A549 (cell line): ENCODE data around the gene PCGF3. TPM values are rescaled to one million over a fixed set of nuclear protein-coding genes. Genes with fewer than 3 reads are reported as not detected.
A peak's percentile ranks its signal among the peaks of the same experiment; 100 is the strongest.

ENCODE experiments used
- ATAC-seq, 2 experiments: fragments of 200-7000 bp in 1 of 2; fragments of >200 bp in 1 of 2; cut with Nextera tagmentation in 1 of 2; cut with Tn5 transposase in 1 of 2; 3 replicates each; pipeline versions ENCODE4 v1.8.0 to v1.9.1; 2018 to 2020; ENCODE audit warnings: mild to moderate bottlenecking in 1 of 2, moderate library complexity in 1 of 2
- CTCF ChIA-PET: fragments of 300-600 bp; sonication (Branson Sonifier 250); formaldehyde crosslinking; extraction: SDS; loops from one replicate; lab custom pipeline; 2021; ENCODE audit warnings: antibody characterized with exemption, inconsistent platforms; lab: Yijun Ruan, JAX
- POLR2A ChIA-PET: fragments of 350-600 bp; formaldehyde crosslinking; extraction: SDS; loops from one replicate; lab custom pipeline; 2021; ENCODE audit warnings: antibody characterized with exemption, inconsistent platforms; lab: Yijun Ruan, JAX
- DNase-seq, 2 experiments: peaks; one replicate each; pipeline versions ENCODE4 v3.0.0 to v3.0.0-alpha.2; 2011 to 2016; ENCODE audit warnings: low read depth in 1 of 2, low spot score in 1 of 2
- FAIRE-seq: peaks from 2 replicates; lab custom pipeline; 2011; peaks lifted over from hg19 to GRCh38; lab: Jason Lieb, UNC
- H3K27ac ChIP-seq, 2 experiments: fragments of >200 bp; sonication (Bioruptor Twin); formaldehyde crosslinking; 3 replicates each; pipeline ENCODE4 v1.5.1; 2016 to 2017
- H3K4me1 ChIP-seq: fragments of >200 bp; sonication (Bioruptor Twin); formaldehyde crosslinking; 3 replicates; pipeline ENCODE4 v1.6.1; 2016
- H3K4me2 ChIP-seq: fragments of >200 bp; sonication (Bioruptor Twin); formaldehyde crosslinking; 3 replicates; pipeline ENCODE4 v1.6.1; 2016
- H3K4me3 ChIP-seq: fragments of >200 bp; sonication (Bioruptor Twin); formaldehyde crosslinking; 3 replicates; pipeline ENCODE4 v1.5.1; 2016
- H3K9me3 ChIP-seq: fragments of >200 bp; sonication (Bioruptor Twin); formaldehyde crosslinking; 3 replicates; pipeline ENCODE4 v1.6.1; 2016
- BCL3 ChIP-seq: fragments of >200 bp; sonication (Bioruptor Twin); formaldehyde crosslinking; IDR thresholded peaks from 3 replicates; pipeline ENCODE4 v1.6.1; 2016
- BHLHE40 ChIP-seq: IDR thresholded peaks from 2 replicates; pipeline ENCODE4 v1.6.1; 2012; ENCODE audit warnings: low read depth, low read length, inconsistent platforms
- CBX2 ChIP-seq: fragments of 200-600 bp; sonication (generic); IDR thresholded peaks from 2 replicates; pipeline ENCODE4 v1.6.1; 2016; ENCODE audit warnings: low read depth, mild to moderate bottlenecking, borderline replicate concordance
- CHD2 ChIP-seq: fragments of 150-350 bp; IDR thresholded peaks from 2 replicates; pipeline ENCODE4 v1.6.1; 2014; ENCODE audit warnings: low read length; ENCODE audit not compliant: partially characterized antibody
- EP300 ChIP-seq, 2 experiments: fragments of >200 bp; sonication (Bioruptor Twin); formaldehyde crosslinking; IDR thresholded peaks; 2 replicates in 1 of 2; 3 replicates in 1 of 2; pipeline ENCODE4 v1.6.1; 2016 to 2017
- ESRRA ChIP-seq: fragments of 150-350 bp; IDR thresholded peaks from 2 replicates; pipeline ENCODE4 v1.6.1; 2014; ENCODE audit warnings: mild to moderate bottlenecking, low read length, borderline replicate concordance
- FOSB ChIP-seq: fragments of 250-450 bp; sonication (Bioruptor Pico); IDR thresholded peaks from 2 replicates; pipeline ENCODE4 v1.5.0; 2020; ENCODE audit warnings: mild to moderate bottlenecking, moderate library complexity
- GATA3 ChIP-seq: IDR thresholded peaks from 2 replicates; pipeline ENCODE4 v1.6.1; 2012; ENCODE audit warnings: borderline replicate concordance
- HDAC2 ChIP-seq: fragments of 200-600 bp; sonication (generic); IDR thresholded peaks from 2 replicates; pipeline ENCODE4 v1.6.1; 2016
- HOXB5 ChIP-seq: fragments of 250-450 bp; sonication (Bioruptor Pico); IDR thresholded peaks from 2 replicates; pipeline ENCODE4 v1.5.0; 2020; ENCODE audit warnings: mild to moderate bottlenecking, moderate library complexity
- JUNB ChIP-seq: fragments of >200 bp; sonication (Bioruptor Twin); formaldehyde crosslinking; IDR thresholded peaks from 2 replicates; pipeline ENCODE4 v1.6.1; 2016
- KDM1A ChIP-seq: fragments of 200-600 bp; sonication (generic); IDR thresholded peaks from 2 replicates; pipeline ENCODE4 v1.6.1; 2016; ENCODE audit warnings: low read depth, mild to moderate bottlenecking
- MAFK ChIP-seq: fragments of 450-650 bp; IDR thresholded peaks from 2 replicates; pipeline ENCODE4 v1.6.1; 2014; ENCODE audit not compliant: partially characterized antibody
- MAZ ChIP-seq: fragments of 150-350 bp; IDR thresholded peaks from 2 replicates; pipeline ENCODE4 v1.6.1; 2014; ENCODE audit warnings: antibody characterized with exemption, low read depth, low read length, borderline replicate concordance
- MYC ChIP-seq: IDR thresholded peaks from 2 replicates; pipeline ENCODE4 v1.6.1; 2012; ENCODE audit warnings: mild to moderate bottlenecking, inconsistent platforms, low read length, improper control_type of control experiment, borderline replicate concordance
- POLR2AphosphoS2 ChIP-seq: conservative IDR thresholded peaks from 2 replicates; pipeline ENCODE4 v1.6.1; 2012; ENCODE audit warnings: low read length, improper control_type of control experiment, inconsistent platforms
- RAD21 ChIP-seq, 2 experiments: fragments of >200 bp in 1 of 2; sonication (Bioruptor Twin) in 1 of 2; formaldehyde crosslinking in 1 of 2; IDR thresholded peaks in 1 of 2; conservative IDR thresholded peaks in 1 of 2; 2 replicates in 1 of 2; 3 replicates in 1 of 2; pipeline ENCODE4 v1.6.1; 2012 to 2018; ENCODE audit warnings: inconsistent platforms in 1 of 2
- SREBF2 ChIP-seq: fragments of 450-650 bp; IDR thresholded peaks from 2 replicates; pipeline ENCODE4 v1.6.1; 2014; ENCODE audit warnings: mild to moderate bottlenecking, moderate library complexity
- TP53 ChIP-seq: fragments of 250-450 bp; sonication (Bioruptor Pico); IDR thresholded peaks from 2 replicates; pipeline ENCODE4 v1.5.0; 2021; ENCODE audit warnings: mild to moderate bottlenecking, moderate library complexity
- WGBS: methylation state at CpG from one replicate; pipeline ENCODE4 v1.1.6; 2017; ENCODE audit errors: missing lambda C conversion rate; 5-methylcytosine and 5-hydroxymethylcytosine counted together
- polyA plus RNA-seq, 4 experiments: library from polyadenylated mRNA; depleted of rRNA in 3 of 4; stranded (reverse); fragments of >200 nt; fragmentation: RNase III in 1 of 4; extraction: RNeasy Plus Mini Kit Qiagen cat#74134 plus additional on column Dnase treatment in 1 of 4; gene quantifications; 2 replicates in 3 of 4; 3 replicates in 1 of 4; pipeline ENCODE4 v1.2.3, GENCODE V29; 2011 to 2017
- TF ChIP-seq, protein P1 (sequence below): IDR thresholded peaks from 2 replicates; pipeline ENCODE4 v1.6.1; 2012
- TF ChIP-seq, protein P2 (sequence below): fragments of >200 bp; sonication (Bioruptor Twin); formaldehyde crosslinking; IDR thresholded peaks from 2 replicates; pipeline ENCODE4 v1.6.1; 2016

Gene PCGF3
- polyA plus RNA-seq, 2 of the 4 experiments (the other 2 are of a cell fraction), result 15.9 to 21.0 TPM

DNA sequence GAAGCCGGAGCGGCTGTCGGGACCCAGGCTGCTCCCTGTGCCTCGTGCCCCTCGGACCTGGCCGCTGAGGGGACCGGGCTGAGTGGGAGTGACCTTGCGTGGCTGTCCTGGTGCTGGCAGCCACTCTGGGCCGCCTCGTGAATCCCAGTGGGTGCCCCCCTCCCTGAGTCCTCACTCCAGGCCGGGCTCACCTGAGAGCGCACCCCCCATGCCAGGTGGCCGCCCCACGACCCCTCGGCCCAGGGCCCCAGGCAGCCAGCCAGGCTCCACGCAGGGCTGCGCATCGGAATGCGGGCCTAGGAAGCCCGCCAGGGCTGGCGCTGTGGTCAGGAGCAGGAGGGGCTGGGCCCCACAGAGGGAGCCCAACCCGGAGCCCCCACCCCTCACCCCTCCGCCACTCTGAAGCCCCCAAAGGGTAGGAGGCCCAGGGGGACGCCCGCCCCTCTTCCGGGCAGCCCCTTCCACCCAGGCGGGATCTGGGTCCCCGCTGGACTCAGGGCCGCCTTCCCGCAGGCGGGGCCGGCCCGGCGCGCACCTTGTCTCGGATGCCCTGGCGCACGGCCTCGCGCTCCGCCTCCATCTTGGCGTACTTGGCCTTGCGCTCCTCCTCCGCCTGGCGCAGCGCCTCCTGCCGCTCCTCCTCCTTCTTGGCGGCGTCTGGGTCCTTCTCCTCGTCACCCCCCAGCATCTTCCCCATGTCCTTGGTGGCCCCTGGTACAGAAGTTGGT, 86.4 kb downstream of the PCGF3 start:
- no peak overlapping the region for H3K4me3 ChIP-seq
- no peaks in the 10 kb centered on the region for H3K4me1 ChIP-seq
- TF ChIP-seq HOXB5 (CRISPR knock-in tag) (no peak), RAD21 (conservative IDR thresholded peaks at IDR 0.05 in 1 of 2, IDR thresholded peaks at IDR 0.05 in 1 of 2) (no peak), CBX2 (no peak), ESRRA (no peak), BHLHE40 (no peak), HDAC2 (no peak), BCL3 (no peak), SREBF2 (no peak), CHD2 (no peak), KDM1A (no peak), MYC (no peak)
- TF ChIP-seq, protein P1, sequence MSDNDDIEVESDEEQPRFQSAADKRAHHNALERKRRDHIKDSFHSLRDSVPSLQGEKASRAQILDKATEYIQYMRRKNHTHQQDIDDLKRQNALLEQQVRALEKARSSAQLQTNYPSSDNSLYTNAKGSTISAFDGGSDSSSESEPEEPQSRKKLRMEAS, result no peak
- peak overlapping the region; percentile 50 for H3K4me2 ChIP-seq
- no peak for FAIRE-seq
- no peaks in the 10 kb centered on the region for H3K9me3 ChIP-seq
- 70% methylated on average over 20 of the region's 50 CpGs for WGBS
- POLR2A ChIA-PET, result no interaction called here
- peak in 1 of 2 experiments; percentile 57; a peak in 3 of 6 replicates for ATAC-seq
- CTCF ChIA-PET, result no interaction called here
- H3K27ac ChIP-seq, result peak overlapping the region in 1 of 2 experiments; percentile 49; a peak in 1 of 6 replicates
- no peak for DNase-seq

DNA sequence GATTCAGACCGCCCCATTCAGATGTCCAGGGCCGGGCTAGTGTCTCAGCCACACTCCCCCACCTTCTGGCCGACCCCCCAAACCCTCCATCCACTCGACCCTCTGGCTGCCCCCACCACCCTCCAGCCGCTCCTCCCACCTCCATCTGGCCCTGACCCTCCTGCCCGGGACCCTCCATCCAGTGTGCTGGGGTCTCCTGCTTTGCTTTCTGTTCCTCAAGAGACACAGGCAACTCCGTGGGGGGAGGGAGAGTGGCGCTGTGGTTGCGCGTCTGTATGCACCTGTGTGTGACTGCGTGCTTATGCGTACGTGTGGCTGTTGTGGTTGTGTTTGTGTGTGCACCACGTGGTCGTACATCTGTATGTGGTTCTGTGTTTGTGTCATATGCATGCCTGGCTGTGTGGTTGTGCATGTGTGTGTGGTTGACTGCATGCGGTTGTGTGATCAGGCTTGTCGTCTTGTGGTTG, 87.0 kb downstream of the PCGF3 start:
- DNase-seq (no peak), ATAC-seq (no peak), FAIRE-seq (no peak)
- Histone ChIP-seq H3K4me1 (no peaks in the 10 kb centered on the region), H3K4me2 (peak overlapping the region; percentile 50), H3K27ac (no peak overlapping the region), H3K9me3 (no peaks in the 10 kb centered on the region), H3K4me3 (no peak overlapping the region)
- POLR2A ChIA-PET, result interaction anchor here (1.2 kb wide), 1 partner anchor 11 kb away, joined by 3 read pairs; no protein-coding TSS in a partner anchor
- CTCF ChIA-PET, result no interaction called here
- WGBS, result 40% methylated on average over 1 of the region's 17 CpGs
- no peak for TF ChIP-seq MAZ
- TF ChIP-seq POLR2AphosphoS2, result no peak
- TF ChIP-seq GATA3, result no peak
- TF ChIP-seq, protein P2, sequence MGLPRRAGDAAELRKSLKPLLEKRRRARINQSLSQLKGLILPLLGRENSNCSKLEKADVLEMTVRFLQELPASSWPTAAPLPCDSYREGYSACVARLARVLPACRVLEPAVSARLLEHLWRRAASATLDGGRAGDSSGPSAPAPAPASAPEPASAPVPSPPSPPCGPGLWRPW, result no peak
- TF ChIP-seq TP53 (CRISPR knock-in tag), result no peak
- no peak for TF ChIP-seq EP300 (IDR thresholded peaks at IDR 0.05)
- no peak for TF ChIP-seq JUNB
- no peak for TF ChIP-seq BHLHE40
- TF ChIP-seq KDM1A, result no peak
- TF ChIP-seq CHD2, result no peak
- TF ChIP-seq MAFK, result no peak
- no peak for TF ChIP-seq RAD21 (conservative IDR thresholded peaks at IDR 0.05 in 1 of 2, IDR thresholded peaks at IDR 0.05 in 1 of 2)
- no peak for TF ChIP-seq FOSB (CRISPR knock-in tag)

GRCh38 chr4:793093-793861, 87.6 kb downstream of the PCGF3 start:
- TF ChIP-seq KDM1A, result no peak
- TF ChIP-seq, all 56 proteins: peak for 0
- ATAC-seq, result no peak
- 83% methylated on average over 2 of the region's 19 CpGs for WGBS
- ChIA-PET POLR2A (interaction anchor here (1.2 kb wide), 1 partner anchor 12 kb away, joined by 3 read pairs; no protein-coding TSS in a partner anchor), CTCF (no interaction called here)
- no peak for DNase-seq
- H3K4me3 ChIP-seq, result no peak overlapping the region
- no peak overlapping the region for H3K4me2 ChIP-seq
- FAIRE-seq, result no peak
- no peak overlapping the region for H3K27ac ChIP-seq
- no peaks in the 10 kb centered on the region for H3K9me3 ChIP-seq
- no peaks in the 10 kb centered on the region for H3K4me1 ChIP-seq
